CD4-positive, alpha-beta T cell treated with Interleukin-15 for 1 hour (primary cell): Measurements from ENCODE around the gene ZNF668.
"Not testable (repeated sequence)": the region's sequence is repeated elsewhere in the genome, so short reads cannot be mapped to it uniquely, and the experiment has no call there.

Source experiments
- DNase-seq: peaks from one replicate; pipeline ENCODE4 v3.0.0-alpha.2; 2020

Gene ZNF668

GRCh38 chr16:31100876-31101641 lies 27.0 kb upstream of the ZNF668 start:
- not testable (repeated sequence) for DNase-seq

GRCh38 chr16:31099860-31100638 lies 26.0 kb upstream of the ZNF668 start:
- DNase-seq = no peak

GRCh38 chr16:31094424-31095120 lies 20.5 kb upstream of the ZNF668 start, which contains the start of gene VKORC1:
TSS of gene VKORC1 (minus strand) at chr16:31094797. CDS start at chr16:31094729, 68 bp downstream.
- DNase-seq = peak; percentile 87

- DNase-seq = no peak
Observed at GRCh38 chr16:31094088-31094423, 20.0 kb upstream of the ZNF668 start.

GRCh38 chr16:31093132-31093703 lies 19.2 kb upstream of the ZNF668 start:
- no peak for DNase-seq

- no peak for DNase-seq
Observed at GRCh38 chr16:31092330-31092729, 18.3 kb upstream of the ZNF668 start.

- DNase-seq = no peak
Observed at GRCh38 chr16:31090540-31090939, 16.5 kb upstream of the ZNF668 start.

GRCh38 chr16:31089199-31089598 lies 15.2 kb upstream of the ZNF668 start:
- no peak for DNase-seq

GRCh38 chr16:31088459-31089183 lies 14.6 kb upstream of the ZNF668 start, which contains the start of gene PRSS53:
TSS of gene PRSS53 (minus strand) at chr16:31088943. CDS start at chr16:31088809, 134 bp downstream.
- DNase-seq = no peak

- DNase-seq = no peak
Observed at GRCh38 chr16:31087971-31088370, 13.9 kb upstream of the ZNF668 start.

- DNase-seq = no peak
Observed at GRCh38 chr16:31087481-31087880, 13.4 kb upstream of the ZNF668 start.

- DNase-seq = no peak
Observed at GRCh38 chr16:31086629-31086906, 12.5 kb upstream of the ZNF668 start.

GRCh38 chr16:31085873-31086628 lies 12.0 kb upstream of the ZNF668 start:
- DNase-seq = no peak

GRCh38 chr16:31085411-31085810 lies 11.4 kb upstream of the ZNF668 start:
- no peak for DNase-seq

GRCh38 chr16:31084584-31085302 lies 10.7 kb upstream of the ZNF668 start:
- DNase-seq = no peak

- no peak for DNase-seq
Observed at GRCh38 chr16:31083981-31084380, 9.9 kb upstream of the ZNF668 start.

GRCh38 chr16:31083556-31083955 lies 9.5 kb upstream of the ZNF668 start:
- no peak for DNase-seq

- no peak for DNase-seq
Observed at GRCh38 chr16:31083081-31083480, 9.0 kb upstream of the ZNF668 start.

GRCh38 chr16:31082368-31083045 lies 8.5 kb upstream of the ZNF668 start:
- no peak for DNase-seq
